Endodermal cell (in vitro differentiated cells): ENCODE results near the gene MYL4. TPM values are rescaled to one million over a fixed set of nuclear protein-coding genes. Genes with fewer than 3 reads are reported as not detected.

ENCODE experiments used
- DNase-seq: peaks from one replicate; pipeline ENCODE4 v3.0.0-alpha.2; 2017
- H3K27ac ChIP-seq: 2 replicates; pipeline ENCODE4 v1.5.1; 2013; ENCODE audit warnings: mild to moderate bottlenecking, low read depth, low read length, moderate library complexity
- H3K27me3 ChIP-seq: 2 replicates; pipeline ENCODE4 v1.6.1; 2013; ENCODE audit warnings: mild to moderate bottlenecking, low read length, moderate library complexity; ENCODE audit not compliant: insufficient read depth, control insufficient read depth, poor library complexity, severe bottlenecking
- H3K36me3 ChIP-seq: 2 replicates; pipeline ENCODE4 v1.7.0; 2013; ENCODE audit warnings: mild to moderate bottlenecking, low read length, moderate library complexity; ENCODE audit not compliant: control insufficient read depth, insufficient read depth
- H3K4me1 ChIP-seq: one replicate; pipeline ENCODE4 v1.7.0; 2013; ENCODE audit warnings: low read length; ENCODE audit not compliant: control insufficient read depth, insufficient read depth
- H3K4me3 ChIP-seq: 2 replicates; pipeline ENCODE4 v1.5.1; 2013; ENCODE audit warnings: mild to moderate bottlenecking, low read length, moderate library complexity
- H3K9ac ChIP-seq: 2 replicates; pipeline ENCODE4 v1.6.1; 2013; ENCODE audit warnings: mild to moderate bottlenecking, low read length, moderate library complexity; ENCODE audit not compliant: poor library complexity, severe bottlenecking; ENCODE audit errors: extremely low read depth
- H3K9me3 ChIP-seq: 2 replicates; pipeline ENCODE4 v1.6.1; 2013; ENCODE audit warnings: mild to moderate bottlenecking, low read length, moderate library complexity; ENCODE audit not compliant: control insufficient read depth
- H3K27ac Mint-ChIP-seq: 2 replicates; pipeline ENCODE4 v1.8.0; 2020; ENCODE audit warnings: mixed read lengths
- H3K27me3 Mint-ChIP-seq: 2 replicates; pipeline ENCODE4 v1.8.0; 2021; ENCODE audit warnings: mild to moderate bottlenecking, mixed read lengths; ENCODE audit not compliant: insufficient read depth
- H3K36me3 Mint-ChIP-seq: 2 replicates; pipeline ENCODE4 v1.8.0; 2020; ENCODE audit warnings: low read depth, mixed read lengths
- H3K4me1 Mint-ChIP-seq: 2 replicates; pipeline ENCODE4 v1.8.0; 2020; ENCODE audit warnings: mixed read lengths
- H3K4me3 Mint-ChIP-seq: 2 replicates; pipeline ENCODE4 v1.8.0; 2020; ENCODE audit warnings: mild to moderate bottlenecking, moderate library complexity, mixed read lengths
- H3K9me3 Mint-ChIP-seq: 2 replicates; pipeline ENCODE4 v1.8.0; 2020; ENCODE audit warnings: mild to moderate bottlenecking, mixed read lengths
- CTCF ChIP-seq: fragments of 200-600 bp; sonication (generic); conservative IDR thresholded peaks from 2 replicates; pipeline ENCODE4 v1.5.0; 2021; ENCODE audit warnings: antibody characterized with exemption, mild to moderate bottlenecking
- WGBS, 2 experiments: methylation state at CpG; one replicate each; pipeline versions ENCODE4 v1.1.5 to v1.1.7; 2013; ENCODE audit warnings: missing lambda C conversion rate in 2 of 2, mixed read lengths in 1 of 2; ENCODE audit not compliant: insufficient coverage in 1 of 2, insufficient read length in 1 of 2; 5-methylcytosine and 5-hydroxymethylcytosine counted together
- total RNA-seq, 2 donors: library from RNA; stranded (reverse); fragmentation: NEBNext Ultra II Directional in 1 of 2; extraction: Animal tissue kit (Norgen Biotek cat#: 25700) in 1 of 2; gene quantifications; 2 replicates in 1 of 2; 3 replicates in 1 of 2; pipeline ENCODE4 v1.2.1, GENCODE V29; 2021

MYL4 gene
- total RNA-seq, 2 donors from 2014 or later, result 15.5 to 20.0 TPM

- Histone ChIP-seq H3K9ac (no peak overlapping the region), H3K4me3 (no peak overlapping the region), H3K27me3 (no peaks in the 10 kb centered on the region), H3K27ac (no peak overlapping the region), H3K4me1 (peaks cover 7% of the 10 kb centered on the region), H3K9me3 (peaks cover 17% of the 10 kb centered on the region), H3K36me3 (peaks cover 24% of the 10 kb centered on the region)
- 85 to 88% methylated on average over 1 of the region's 1 CpG for WGBS, 2 experiments
- H3K4me1 Mint-ChIP-seq, result peaks cover 13% of the 10 kb centered on the region
- no peak overlapping the region for H3K27ac Mint-ChIP-seq
- TF ChIP-seq CTCF, result no peak
- H3K9me3 Mint-ChIP-seq, result peaks cover 19% of the 10 kb centered on the region
- no peak for DNase-seq
- peaks cover 10% of the 10 kb centered on the region for H3K36me3 Mint-ChIP-seq
- peaks cover 27% of the 10 kb centered on the region for H3K27me3 Mint-ChIP-seq
- H3K4me3 Mint-ChIP-seq, result no peak overlapping the region
Observed at GRCh38 chr17:47224966-47225365, 15.8 kb downstream of the MYL4 start.

- no peak overlapping the region for H3K27ac Mint-ChIP-seq
- H3K4me3 ChIP-seq, result no peak overlapping the region
- H3K9ac ChIP-seq, result no peak overlapping the region
- no peaks in the 10 kb centered on the region for H3K27me3 ChIP-seq
- peaks cover 2% of the 10 kb centered on the region for H3K4me1 ChIP-seq
- H3K4me3 Mint-ChIP-seq, result no peak overlapping the region
- H3K9me3 ChIP-seq, result peaks cover 17% of the 10 kb centered on the region
- no peak for TF ChIP-seq CTCF
- peaks cover 29% of the 10 kb centered on the region for H3K27me3 Mint-ChIP-seq
- H3K27ac ChIP-seq, result no peak overlapping the region
- 83 to 89% methylated on average over 2 to 3 of the region's 3 CpGs for WGBS, 2 experiments
- DNase-seq, result no peak
- peaks cover 10% of the 10 kb centered on the region for H3K36me3 Mint-ChIP-seq
- H3K36me3 ChIP-seq, result peaks cover 24% of the 10 kb centered on the region
- peaks cover 13% of the 10 kb centered on the region for H3K4me1 Mint-ChIP-seq
- H3K9me3 Mint-ChIP-seq, result peaks cover 19% of the 10 kb centered on the region
Observed at GRCh38 chr17:47225436-47225858, 16.3 kb downstream of the MYL4 start.

GRCh38 chr17:47225911-47226688 lies 17.0 kb downstream of the MYL4 start:
- no peak for DNase-seq
- Histone ChIP-seq H3K4me3 (no peak overlapping the region), H3K4me1 (no peaks in the 10 kb centered on the region), H3K9ac (no peak overlapping the region), H3K9me3 (peaks cover 17% of the 10 kb centered on the region), H3K27ac (no peak overlapping the region), H3K36me3 (peaks cover 24% of the 10 kb centered on the region), H3K27me3 (no peaks in the 10 kb centered on the region)
- peaks cover 10% of the 10 kb centered on the region for H3K36me3 Mint-ChIP-seq
- peaks cover 36% of the 10 kb centered on the region for H3K27me3 Mint-ChIP-seq
- 97% methylated on average over 2 of the region's 2 CpGs; no CpG with 5 or more reads in 1 of the 2 experiments for WGBS, 2 experiments
- TF ChIP-seq CTCF, result no peak
- H3K27ac Mint-ChIP-seq, result no peak overlapping the region
- peaks cover 12% of the 10 kb centered on the region for H3K4me1 Mint-ChIP-seq
- H3K9me3 Mint-ChIP-seq, result peaks cover 19% of the 10 kb centered on the region
- no peak overlapping the region for H3K4me3 Mint-ChIP-seq
